HG03039 (cell line): ENCODE measurements around the gene RIT1.
"Not testable (repeated sequence)": the region's sequence is repeated elsewhere in the genome, so short reads cannot be mapped to it uniquely, and the experiment has no call there.

Experiments
- ATAC-seq: cut with Tn5 transposase; IDR thresholded peaks from one replicate; pipeline ENCODE4 v1.9.1; 2021; ENCODE audit warnings: mild to moderate bottlenecking, moderate library complexity; ENCODE audit not compliant: unreplicated experiment

The RIT1 gene

GRCh38 chr1:155895617-155896016, 15.5 kb downstream of the RIT1 start:
- not testable (repeated sequence) for ATAC-seq

GRCh38 chr1:155893389-155894142, 17.6 kb downstream of the RIT1 start:
- no peak for ATAC-seq

- ATAC-seq: no peak
Observed at GRCh38 chr1:155892796-155893195, 18.4 kb downstream of the RIT1 start.

GRCh38 chr1:155890251-155890650, 20.9 kb downstream of the RIT1 start:
- ATAC-seq: no peak

- no peak for ATAC-seq
Observed at GRCh38 chr1:155889566-155889965, 21.6 kb downstream of the RIT1 start.

GRCh38 chr1:155888481-155888880, 22.7 kb downstream of the RIT1 start:
- ATAC-seq: no peak

- ATAC-seq: no peak
Observed at GRCh38 chr1:155884982-155885381, 26.2 kb downstream of the RIT1 start.

- ATAC-seq: no peak
Observed at GRCh38 chr1:155884031-155884960, 26.9 kb downstream of the RIT1 start.

- no peak for ATAC-seq
Observed at GRCh38 chr1:155882766-155883165, 28.4 kb downstream of the RIT1 start.

GRCh38 chr1:155882235-155882634, 28.9 kb downstream of the RIT1 start:
- no peak for ATAC-seq

- ATAC-seq: no peak
Observed at GRCh38 chr1:155880950-155881349, 30.2 kb downstream of the RIT1 start.

- no peak for ATAC-seq
Observed at GRCh38 chr1:155880251-155880650, 30.9 kb downstream of the RIT1 start.

- no peak for ATAC-seq
Observed at GRCh38 chr1:155877945-155878344, 33.2 kb downstream of the RIT1 start.

- ATAC-seq: no peak
Observed at GRCh38 chr1:155873860-155874259, 37.3 kb downstream of the RIT1 start.

GRCh38 chr1:155872527-155872926, 38.6 kb downstream of the RIT1 start:
- no peak for ATAC-seq

GRCh38 chr1:155871390-155871789, 39.8 kb downstream of the RIT1 start:
- no peak for ATAC-seq

- no peak for ATAC-seq
Observed at GRCh38 chr1:155867766-155868165, 43.4 kb downstream of the RIT1 start.

GRCh38 chr1:155864393-155864792, 46.8 kb downstream of the RIT1 start:
- ATAC-seq: no peak

GRCh38 chr1:155861896-155862295, 49.3 kb downstream of the RIT1 start:
- ATAC-seq: no peak

- ATAC-seq: no peak
Observed at GRCh38 chr1:155860970-155861510, 50.1 kb downstream of the RIT1 start.
